CD8-positive, alpha-beta memory T cell (primary cell): Measurements from ENCODE around the gene NUP50. TPM values are rescaled to one million over a fixed set of nuclear protein-coding genes. Genes with fewer than 3 reads are reported as not detected.

Experiments
- CTCF ChIA-PET: fragments of 350-600 bp; sonication (Branson Sonifier 250); formaldehyde crosslinking; loops from one replicate; lab custom pipeline; 2021; ENCODE audit warnings: antibody characterized with exemption; lab: Charles Lee
- POLR2A ChIA-PET: fragments of 350-600 bp; sonication (Branson Sonifier 250); formaldehyde crosslinking; loops from one replicate; lab custom pipeline; 2021; ENCODE audit warnings: antibody characterized with exemption; lab: Charles Lee
- DNase-seq, 5 donors: peaks; one replicate each; pipeline versions ENCODE4 v3.0.0 to v3.0.0-alpha.2; 2020 to 2022; ENCODE audit warnings: mixed read lengths in 1 of 5
- H3K27ac ChIP-seq: one replicate; pipeline ENCODE4 v1.7.0; 2013; ENCODE audit warnings: low read depth, mild to moderate bottlenecking, low read length, moderate library complexity
- H3K27me3 ChIP-seq: 2 replicates; pipeline ENCODE4 v1.7.0; 2013; ENCODE audit warnings: low read length, mild to moderate bottlenecking; ENCODE audit not compliant: insufficient read depth, poor library complexity, severe bottlenecking
- H3K36me3 ChIP-seq: 2 replicates; pipeline ENCODE4 v1.7.0; 2013; ENCODE audit warnings: mild to moderate bottlenecking, low read length, moderate library complexity; ENCODE audit not compliant: insufficient read depth
- H3K4me1 ChIP-seq: 2 replicates; pipeline ENCODE4 v1.7.0; 2013; ENCODE audit warnings: mild to moderate bottlenecking, low read length, moderate library complexity; ENCODE audit not compliant: insufficient read depth
- H3K4me3 ChIP-seq: 2 replicates; pipeline ENCODE4 v1.7.0; 2013; ENCODE audit warnings: mild to moderate bottlenecking, low read length
- H3K9me3 ChIP-seq: 2 replicates; pipeline ENCODE4 v1.7.0; 2013; ENCODE audit warnings: mild to moderate bottlenecking, low read length
- H3K27ac Mint-ChIP-seq, 8 donors: one replicate each; pipeline ENCODE4 v1.8.0; 2020 to 2021; ENCODE audit warnings: mixed read lengths in 8 of 8, mild to moderate bottlenecking in 6 of 8, inconsistent platforms in 3 of 8, moderate library complexity in 3 of 8
- H3K27me3 Mint-ChIP-seq, 2 donors: one replicate each; pipeline ENCODE4 v1.8.0; 2020 to 2021; ENCODE audit warnings: mixed read lengths in 2 of 2, mild to moderate bottlenecking in 1 of 2, moderate library complexity in 1 of 2
- H3K36me3 Mint-ChIP-seq, 3 donors: one replicate each; pipeline ENCODE4 v1.8.0; 2020 to 2021; ENCODE audit warnings: mixed read lengths in 3 of 3, inconsistent platforms in 1 of 3, mild to moderate bottlenecking in 1 of 3
- H3K4me1 Mint-ChIP-seq, 3 donors: one replicate each; pipeline ENCODE4 v1.8.0; 2020 to 2021; ENCODE audit warnings: mixed read lengths in 3 of 3, inconsistent platforms in 1 of 3, mild to moderate bottlenecking in 1 of 3
- H3K4me3 Mint-ChIP-seq, 7 donors: one replicate each; pipeline ENCODE4 v1.8.0; 2020 to 2021; ENCODE audit warnings: mixed read lengths in 7 of 7, mild to moderate bottlenecking in 6 of 7, moderate library complexity in 4 of 7, inconsistent platforms in 2 of 7
- H3K9me3 Mint-ChIP-seq, 5 donors: one replicate each; pipeline ENCODE4 v1.8.0; 2020 to 2022; ENCODE audit warnings: mixed read lengths in 5 of 5, mild to moderate bottlenecking in 3 of 5, moderate library complexity in 2 of 5, inconsistent platforms in 1 of 5
- polyA plus RNA-seq: library from polyadenylated mRNA; unstranded; fragments of 300-500 nt; fragmentation: Illumina TruSeq; gene quantifications from one replicate; pipeline ENCODE4 v1.2.3, GENCODE V29; 2021
- total RNA-seq, 2 experiments: library from RNA; stranded (reverse); gene quantifications; one replicate each; pipeline ENCODE4 v1.2.3, GENCODE V29; 2021

Gene NUP50
- total and polyA plus RNA-seq, 3 experiments from 2014 or later = 63.4 to 172 (median 170) TPM

- no peaks in the 10 kb centered on the region for H3K27me3 Mint-ChIP-seq
- H3K9me3 ChIP-seq = no peaks in the 10 kb centered on the region
- H3K9me3 Mint-ChIP-seq = no peaks in the 10 kb centered on the region
- peak in 2 of 5 donors; percentile 15 to 31 for DNase-seq
- no peak overlapping the region for H3K4me3 ChIP-seq
- peaks cover 0 to 54% (median 8%) of the 10 kb centered on the region in 3 donors for H3K36me3 Mint-ChIP-seq
- H3K27me3 ChIP-seq = no peaks in the 10 kb centered on the region
- no peaks in the 10 kb centered on the region for H3K4me1 ChIP-seq
- H3K4me1 Mint-ChIP-seq = peaks cover 0 to 3% (median 3%) of the 10 kb centered on the region in 3 donors
- no peak overlapping the region for H3K4me3 Mint-ChIP-seq
- CTCF ChIA-PET = interaction anchor here (2.1 kb wide), 1 partner anchor 45 kb away, joined by 4 read pairs; the partner anchor contains the start of gene NUP50
- POLR2A ChIA-PET = no interaction called here
- no peaks in the 10 kb centered on the region for H3K36me3 ChIP-seq
- H3K27ac Mint-ChIP-seq = peak overlapping the region in 2 of 8 donors; percentile 38 to 54
- no peak overlapping the region for H3K27ac ChIP-seq
Measured at GRCh38 chr22:45208993-45209838, 45.5 kb downstream of the NUP50 start.

GRCh38 chr22:45210174-45210573 lies 46.4 kb downstream of the NUP50 start:
- H3K4me3 ChIP-seq = no peak overlapping the region
- POLR2A ChIA-PET = no interaction called here
- Mint-ChIP-seq H3K27ac (peak overlapping the region in 1 of 8 donors; percentile 22), H3K36me3 (peaks cover 0 to 44% (median 8%) of the 10 kb centered on the region in 3 donors), H3K27me3 (no peaks in the 10 kb centered on the region), H3K4me1 (peaks cover 0 to 5% (median 3%) of the 10 kb centered on the region in 3 donors), H3K4me3 (no peak overlapping the region), H3K9me3 (no peaks in the 10 kb centered on the region)
- no peaks in the 10 kb centered on the region for H3K9me3 ChIP-seq
- H3K36me3 ChIP-seq = no peaks in the 10 kb centered on the region
- no peak for DNase-seq
- CTCF ChIA-PET = interaction anchor here (0.6 to 2.1 kb wide), 2 partner anchors 46 to 1553 kb away, joined by 3 to 4 read pairs; partner anchors contain the start of gene NUP50
- H3K4me1 ChIP-seq = no peaks in the 10 kb centered on the region
- H3K27ac ChIP-seq = no peak overlapping the region
- H3K27me3 ChIP-seq = no peaks in the 10 kb centered on the region

GRCh38 chr22:45210577-45210976 lies 46.9 kb downstream of the NUP50 start:
- peak in 1 of 5 donors; percentile 20 for DNase-seq
- no peaks in the 10 kb centered on the region for H3K27me3 ChIP-seq
- Mint-ChIP-seq H3K4me3 (no peak overlapping the region), H3K27ac (peak overlapping the region in 1 of 8 donors; percentile 89), H3K9me3 (no peaks in the 10 kb centered on the region), H3K36me3 (peaks cover 0 to 40% (median 8%) of the 10 kb centered on the region in 3 donors), H3K27me3 (no peaks in the 10 kb centered on the region), H3K4me1 (peaks cover 3 to 5% (median 4%) of the 10 kb centered on the region in 3 donors)
- no peak overlapping the region for H3K27ac ChIP-seq
- H3K9me3 ChIP-seq = no peaks in the 10 kb centered on the region
- CTCF ChIA-PET = interaction anchor here (0.6 kb wide), 1 partner anchor 1552 kb away, joined by 3 read pairs; no protein-coding TSS in a partner anchor
- H3K4me1 ChIP-seq = no peaks in the 10 kb centered on the region
- POLR2A ChIA-PET = no interaction called here
- H3K36me3 ChIP-seq = no peaks in the 10 kb centered on the region
- H3K4me3 ChIP-seq = no peak overlapping the region

DNA sequence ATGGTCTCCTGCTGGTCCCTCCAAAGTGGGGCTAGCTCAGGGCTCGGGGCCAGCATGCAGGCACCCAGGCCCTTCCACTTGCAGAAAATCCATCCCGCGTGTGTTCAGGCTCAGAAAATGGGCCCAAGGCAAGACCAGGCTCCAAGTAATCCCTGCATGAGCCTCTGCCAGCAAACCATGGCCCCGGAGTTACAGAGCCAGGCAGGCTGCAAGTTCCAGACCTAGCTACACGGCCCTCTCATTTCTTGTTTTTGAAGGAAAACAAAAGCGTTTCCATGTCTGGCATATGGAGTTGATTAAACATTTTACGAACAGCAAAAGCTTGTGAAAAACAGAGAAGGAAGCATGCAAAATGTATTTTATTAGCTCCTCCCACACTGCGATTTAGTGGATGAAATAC lies 47.3 kb downstream of the NUP50 start:
- H3K4me1 ChIP-seq = no peaks in the 10 kb centered on the region
- ChIA-PET CTCF (no interaction called here), POLR2A (no interaction called here)
- no peaks in the 10 kb centered on the region for H3K36me3 ChIP-seq
- peaks cover 3 to 5% (median 4%) of the 10 kb centered on the region in 3 donors for H3K4me1 Mint-ChIP-seq
- H3K9me3 ChIP-seq = no peaks in the 10 kb centered on the region
- no peaks in the 10 kb centered on the region for H3K27me3 Mint-ChIP-seq
- H3K27ac Mint-ChIP-seq = no peak overlapping the region
- peaks cover 0 to 37% (median 8%) of the 10 kb centered on the region in 3 donors for H3K36me3 Mint-ChIP-seq
- no peak overlapping the region for H3K4me3 Mint-ChIP-seq
- H3K27ac ChIP-seq = no peak overlapping the region
- H3K4me3 ChIP-seq = no peak overlapping the region
- no peaks in the 10 kb centered on the region for H3K9me3 Mint-ChIP-seq
- no peak for DNase-seq
- H3K27me3 ChIP-seq = no peaks in the 10 kb centered on the region

DNA sequence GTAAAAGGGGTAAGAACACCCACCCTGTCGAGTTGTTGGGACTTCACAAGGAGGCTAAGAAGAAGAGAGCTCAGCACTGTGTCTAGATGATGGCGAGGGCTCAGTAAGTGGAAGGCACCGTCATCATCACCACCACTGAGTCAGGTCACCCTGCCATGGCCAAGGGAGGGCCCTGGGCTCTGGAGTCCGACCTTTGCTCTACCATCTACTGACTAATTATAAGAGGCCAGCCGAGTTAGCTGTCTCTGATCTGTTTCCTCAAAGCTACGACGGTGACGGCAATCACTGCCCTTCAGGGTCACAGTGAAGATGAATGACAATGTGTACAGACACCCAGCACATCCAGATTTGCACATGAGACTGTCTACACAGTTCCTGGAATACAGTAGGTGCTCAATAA lies 47.7 kb downstream of the NUP50 start:
- peak overlapping the region in 1 of 8 donors; percentile 14 for H3K27ac Mint-ChIP-seq
- ChIA-PET CTCF (no interaction called here), POLR2A (no interaction called here)
- Histone ChIP-seq H3K27ac (no peak overlapping the region), H3K9me3 (no peaks in the 10 kb centered on the region), H3K27me3 (no peaks in the 10 kb centered on the region), H3K4me3 (no peak overlapping the region), H3K4me1 (no peaks in the 10 kb centered on the region), H3K36me3 (no peaks in the 10 kb centered on the region)
- H3K4me3 Mint-ChIP-seq = no peak overlapping the region
- H3K4me1 Mint-ChIP-seq = peaks cover 3 to 5% (median 4%) of the 10 kb centered on the region in 3 donors
- no peaks in the 10 kb centered on the region for H3K9me3 Mint-ChIP-seq
- no peak for DNase-seq
- H3K36me3 Mint-ChIP-seq = peaks cover 0 to 32% (median 4%) of the 10 kb centered on the region in 3 donors
- no peaks in the 10 kb centered on the region for H3K27me3 Mint-ChIP-seq

DNA sequence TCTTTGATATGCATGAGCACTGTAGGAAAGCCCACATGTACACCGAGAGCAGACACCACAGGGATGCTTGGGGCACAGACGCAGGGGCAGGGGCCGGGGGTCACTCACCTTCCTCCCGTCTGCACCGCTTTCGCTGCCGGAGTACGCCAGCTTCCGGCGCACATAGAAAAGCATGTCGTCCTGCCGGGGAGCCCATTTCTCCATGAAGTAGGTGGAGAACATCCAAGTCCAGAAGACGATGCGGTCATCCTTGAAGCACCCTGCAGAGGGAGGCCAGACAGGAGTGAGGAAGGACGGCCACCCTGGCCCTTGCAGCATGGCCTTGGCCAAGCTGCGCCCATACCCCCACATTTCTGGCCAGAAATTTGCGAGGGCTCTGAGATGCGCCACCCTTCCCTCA lies 48.1 kb downstream of the NUP50 start:
- Mint-ChIP-seq H3K9me3 (no peaks in the 10 kb centered on the region), H3K4me1 (peaks cover 3 to 5% (median 4%) of the 10 kb centered on the region in 3 donors), H3K36me3 (peaks cover 0 to 32% (median 4%) of the 10 kb centered on the region in 3 donors), H3K4me3 (no peak overlapping the region), H3K27me3 (no peaks in the 10 kb centered on the region), H3K27ac (peak overlapping the region in 1 of 8 donors; percentile 82)
- Histone ChIP-seq H3K9me3 (no peaks in the 10 kb centered on the region), H3K27ac (no peak overlapping the region), H3K36me3 (no peaks in the 10 kb centered on the region), H3K4me3 (no peak overlapping the region), H3K4me1 (no peaks in the 10 kb centered on the region), H3K27me3 (no peaks in the 10 kb centered on the region)
- peak in 1 of 5 donors; percentile 30 for DNase-seq
- ChIA-PET POLR2A (no interaction called here), CTCF (no interaction called here)

DNA sequence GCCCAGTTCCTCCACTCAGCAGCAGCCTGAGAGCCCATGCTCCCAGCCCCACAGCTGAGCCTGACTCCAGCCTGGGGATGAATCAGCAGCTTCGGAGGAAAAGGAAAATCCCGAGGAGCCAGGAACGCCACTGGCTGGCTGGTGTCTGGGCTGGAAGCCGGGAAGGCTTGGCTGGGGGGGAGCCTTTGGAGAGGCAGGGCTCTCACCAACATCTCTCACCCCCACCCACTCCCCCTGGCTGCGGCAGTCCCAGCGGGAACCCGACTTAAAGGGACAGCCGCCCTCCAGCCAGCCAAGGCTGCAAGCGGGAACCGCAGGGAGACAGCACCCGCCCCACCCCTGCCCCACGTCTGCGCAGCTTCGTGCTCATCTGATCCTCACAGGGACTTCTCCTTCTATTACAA lies 48.6 kb downstream of the NUP50 start:
- Histone ChIP-seq H3K4me3 (no peak overlapping the region), H3K27ac (no peak overlapping the region), H3K4me1 (no peaks in the 10 kb centered on the region), H3K36me3 (no peaks in the 10 kb centered on the region), H3K27me3 (no peaks in the 10 kb centered on the region), H3K9me3 (no peaks in the 10 kb centered on the region)
- peaks cover 3 to 5% (median 4%) of the 10 kb centered on the region in 3 donors for H3K4me1 Mint-ChIP-seq
- ChIA-PET CTCF (no interaction called here), POLR2A (no interaction called here)
- no peaks in the 10 kb centered on the region for H3K9me3 Mint-ChIP-seq
- peak in 1 of 5 donors; percentile 29 for DNase-seq
- peaks cover 0 to 32% (median 4%) of the 10 kb centered on the region in 3 donors for H3K36me3 Mint-ChIP-seq
- no peak overlapping the region for H3K27ac Mint-ChIP-seq
- H3K27me3 Mint-ChIP-seq = no peaks in the 10 kb centered on the region
- no peak overlapping the region for H3K4me3 Mint-ChIP-seq
